IPS DF 4.7 (cell line): ENCODE data around the gene SNX25.
"Not testable (repeated sequence)": the region's sequence is repeated elsewhere in the genome, so short reads cannot be mapped to it uniquely, and the experiment has no call there.

Experiments
- DNase-seq: peaks from one replicate; pipeline ENCODE4 v3.0.0-alpha.2; 2013; ENCODE audit warnings: low spot score; ENCODE audit errors: extremely low read depth

SNX25 gene

DNA sequence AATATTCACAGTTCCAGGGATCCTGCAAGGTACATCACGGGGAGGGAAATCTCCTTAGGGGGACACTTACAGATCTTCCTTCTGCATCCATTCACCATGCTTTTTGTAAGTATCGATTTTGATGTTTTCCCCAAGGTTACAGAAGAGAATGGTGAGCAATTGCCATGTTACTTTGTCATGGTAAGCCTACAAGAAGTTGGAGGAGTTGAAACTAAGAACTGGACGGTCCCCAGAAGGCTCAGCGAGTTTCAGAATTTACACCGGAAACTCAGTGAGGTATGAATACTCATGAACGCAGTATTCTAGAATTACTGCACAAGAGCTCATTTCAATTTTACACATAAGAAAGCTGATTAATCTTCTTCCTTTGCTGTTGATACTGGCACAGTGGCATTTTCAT is 132.4 kb downstream of the SNX25 start:
- DNase-seq: no peak

DNA sequence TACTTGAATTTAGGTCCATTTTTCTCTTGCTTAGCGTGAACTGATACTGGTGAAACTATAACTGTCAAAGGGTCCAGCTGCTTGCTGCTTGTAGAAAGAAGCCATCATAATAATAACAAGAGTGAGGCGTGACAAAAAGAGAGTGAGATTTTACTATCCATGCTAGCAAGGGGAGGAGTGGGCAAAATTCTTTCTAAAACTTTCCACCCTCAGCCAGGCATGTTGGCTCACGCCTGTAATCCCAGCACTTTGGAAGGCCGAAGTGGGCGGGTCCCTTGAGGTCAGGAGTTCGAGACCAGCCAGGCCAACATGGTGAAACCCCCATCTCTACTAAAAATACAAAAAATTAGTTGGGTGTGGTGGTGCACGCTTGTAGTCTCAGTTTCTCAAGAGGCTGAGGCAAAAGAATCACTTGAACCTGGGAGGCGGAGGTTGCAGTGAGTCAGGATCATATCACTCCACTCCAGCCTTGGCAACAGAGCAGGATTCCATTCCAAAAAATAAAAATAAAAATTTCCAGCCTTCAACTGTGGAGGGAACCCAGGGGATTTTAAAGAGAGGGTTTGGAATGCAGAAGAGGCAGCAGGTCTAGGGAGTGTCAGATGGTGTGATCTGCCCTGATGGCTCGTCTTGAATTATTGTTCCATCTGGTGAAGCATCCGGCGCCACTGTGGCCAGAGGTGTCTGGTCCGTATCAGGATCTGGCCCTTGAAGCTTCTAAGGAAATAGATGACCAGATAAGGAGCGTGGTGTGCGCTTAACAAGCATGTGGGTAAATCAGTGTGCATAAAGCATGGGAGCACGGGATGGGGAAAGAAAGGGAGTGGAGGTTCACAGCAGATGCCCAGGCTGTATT is 134.6 kb downstream of the SNX25 start:
- no peak for DNase-seq

DNA sequence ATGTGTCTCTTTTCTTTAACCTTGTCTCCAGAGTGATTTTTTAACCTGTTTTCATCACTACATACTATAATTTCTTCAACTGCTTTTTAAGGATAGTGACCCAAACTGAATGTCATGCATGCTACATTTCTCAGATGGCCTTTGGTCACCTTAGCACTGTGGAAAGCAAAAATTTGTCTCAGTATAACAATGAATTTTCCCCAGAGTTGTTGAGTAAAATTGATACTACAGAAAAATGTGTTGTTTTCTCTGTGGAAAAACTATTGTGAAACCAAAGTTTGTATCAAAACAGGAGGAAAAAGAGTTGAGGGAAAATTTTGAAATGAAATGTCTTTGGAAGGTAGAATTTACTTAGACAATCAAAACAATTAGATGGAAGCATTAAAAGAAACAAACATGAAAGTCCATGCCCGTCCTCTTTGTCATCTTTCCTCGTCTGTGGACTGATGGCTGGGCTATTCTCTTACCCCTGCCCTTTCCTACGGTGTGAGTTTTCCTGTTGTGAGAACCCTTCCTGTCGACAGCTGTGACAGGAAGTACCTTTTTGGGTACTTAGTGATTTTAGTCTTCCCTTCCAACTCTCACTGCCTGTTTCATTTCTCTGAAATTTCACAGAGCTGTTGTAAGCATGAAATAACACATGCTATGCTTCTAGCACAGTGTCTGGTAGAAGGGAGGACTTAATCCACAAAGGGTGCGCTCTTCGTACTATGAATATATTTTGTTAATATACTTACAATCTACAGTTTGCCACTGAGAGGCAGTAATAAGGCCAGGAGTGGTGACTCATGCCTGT is 135.5 kb downstream of the SNX25 start:
- DNase-seq: no peak

DNA sequence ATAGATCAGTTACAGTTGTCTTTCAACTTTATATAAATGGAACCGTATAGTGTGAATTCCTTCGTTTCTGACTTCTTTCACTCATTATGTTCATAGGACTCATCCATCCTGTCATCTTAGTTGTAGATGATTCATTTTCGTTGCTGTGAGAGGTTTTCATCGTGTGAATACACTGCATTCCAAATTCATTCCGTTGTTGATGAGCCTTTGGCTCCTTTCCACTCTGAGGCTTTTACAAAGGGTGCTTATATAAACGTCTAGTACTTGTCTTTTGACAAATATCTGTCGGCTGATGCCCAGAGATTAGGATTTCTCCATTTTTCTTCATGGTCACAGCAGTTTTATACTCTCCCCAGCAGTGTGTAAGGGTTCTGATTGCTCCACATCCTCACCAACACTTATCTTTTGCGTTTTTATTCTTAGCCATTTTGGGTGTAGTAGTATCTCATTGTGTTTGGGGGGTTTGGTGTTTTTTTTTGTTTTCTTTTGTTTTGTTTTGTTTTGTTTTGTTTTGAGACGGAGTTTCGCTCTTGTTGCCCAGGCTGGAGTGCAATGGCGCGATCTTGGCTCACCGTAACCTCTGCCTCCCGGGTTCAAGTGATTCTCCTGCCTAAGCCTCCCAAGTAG is 137.7 kb downstream of the SNX25 start:
- DNase-seq: no peak

DNA sequence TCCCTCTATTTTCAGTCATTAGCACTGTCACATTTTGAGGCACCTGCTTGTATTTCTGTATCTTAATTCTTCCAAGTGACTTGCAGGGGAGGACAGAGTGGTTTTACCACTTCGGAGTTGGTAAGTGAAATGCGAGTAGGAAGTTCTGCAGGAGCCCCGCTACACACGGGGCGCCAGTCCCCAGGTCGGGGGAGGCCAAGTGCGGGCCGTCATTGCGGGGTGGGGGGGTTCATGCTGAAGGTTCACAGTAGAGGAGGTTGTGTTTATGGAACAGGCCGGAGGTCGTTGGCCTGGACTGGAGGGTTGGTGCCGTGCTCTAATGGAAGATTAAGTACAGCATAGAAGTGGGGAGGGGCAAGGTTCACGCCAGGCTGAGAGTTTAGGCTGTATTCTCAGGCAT is 142.3 kb downstream of the SNX25 start:
- DNase-seq: no peak

DNA sequence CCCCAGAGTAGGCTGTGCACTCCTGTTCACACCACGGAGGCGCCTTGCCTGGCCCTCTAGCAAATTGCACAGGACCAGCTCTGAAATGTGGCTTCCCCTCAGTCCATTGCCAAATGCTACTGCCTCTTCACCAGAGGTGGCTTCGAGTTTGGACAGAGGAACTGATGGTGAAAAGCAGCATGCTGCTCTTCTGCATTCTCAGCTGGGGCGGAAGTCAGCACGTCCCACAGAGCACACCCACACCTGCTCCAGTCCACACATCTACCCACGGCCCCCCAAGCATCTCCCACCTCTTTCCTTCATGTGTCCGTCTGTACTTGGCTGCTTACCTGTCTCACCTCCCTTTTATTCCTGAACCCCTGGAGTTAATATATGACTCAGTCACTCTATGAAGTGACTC is 142.8 kb downstream of the SNX25 start:
- no peak for DNase-seq

DNA sequence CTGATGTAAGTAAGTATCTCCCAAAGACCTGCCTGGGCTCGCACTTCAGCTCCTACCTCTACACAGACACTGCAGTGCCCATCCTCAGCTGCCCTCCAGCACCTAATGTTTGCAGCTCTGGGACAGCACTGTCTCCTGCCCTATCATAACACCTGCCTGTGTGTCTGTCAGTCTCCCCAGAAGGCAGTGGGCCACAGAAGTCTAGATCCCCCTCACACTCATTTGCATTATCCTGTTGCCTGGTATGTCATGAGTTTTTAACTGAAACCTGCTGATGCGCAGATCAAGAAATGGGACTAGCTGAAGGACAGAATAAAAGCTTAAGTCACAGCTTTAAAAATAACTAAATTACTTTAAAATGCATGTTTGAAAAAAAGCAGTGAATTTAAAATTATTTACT is 143.3 kb downstream of the SNX25 start:
- no peak for DNase-seq

DNA sequence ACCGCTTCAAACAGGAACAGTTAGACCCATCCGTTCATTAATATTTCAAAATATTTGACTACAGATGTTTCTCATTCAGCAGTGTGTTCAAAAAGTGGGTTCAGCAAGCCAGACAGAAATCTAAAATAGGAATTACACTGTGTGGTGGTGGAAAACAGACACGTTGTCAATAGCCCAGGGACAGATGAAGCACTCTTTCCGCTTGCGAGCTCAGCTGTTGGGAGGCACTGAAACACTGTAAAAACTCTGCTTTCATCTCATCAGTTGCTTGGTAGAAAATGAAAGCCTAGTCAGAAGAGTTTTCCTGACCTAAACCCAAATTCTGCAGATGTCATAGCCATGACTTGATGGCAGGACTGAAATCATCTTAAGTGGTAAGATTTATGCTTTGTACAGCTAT is 147.8 kb downstream of the SNX25 start:
- no peak for DNase-seq

DNA sequence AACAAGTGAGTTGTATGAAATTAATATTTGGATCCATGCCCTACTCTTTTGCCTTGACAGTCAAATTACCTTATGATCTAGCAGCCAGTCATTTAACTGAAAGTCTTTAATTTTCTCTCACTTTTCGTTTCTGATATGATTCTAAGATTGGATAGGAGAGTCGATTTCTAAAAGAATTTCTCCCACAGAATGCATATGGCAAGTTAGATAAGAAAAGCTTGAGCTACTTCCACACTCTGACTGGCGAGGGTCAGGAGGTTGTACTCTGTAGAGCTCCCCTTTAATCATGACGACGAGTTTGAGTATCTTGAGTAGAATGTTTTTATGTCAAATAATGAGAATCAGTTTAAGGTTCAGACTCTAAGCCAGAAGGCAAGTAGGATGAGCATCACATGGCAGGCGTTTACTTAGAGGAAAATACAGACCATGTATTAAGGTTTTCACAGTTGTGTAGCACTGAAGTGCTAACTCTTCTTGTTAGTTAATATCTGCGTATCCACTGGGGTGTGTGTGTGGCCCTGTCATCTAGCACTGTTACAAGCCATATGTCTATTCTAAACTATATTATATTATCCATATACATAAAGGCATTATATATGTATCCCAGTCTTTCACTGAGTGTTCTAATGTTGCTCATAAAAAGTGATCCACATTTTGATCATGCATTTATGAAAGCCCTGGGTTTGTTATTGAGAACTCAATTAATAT is 148.5 kb downstream of the SNX25 start:
- DNase-seq: no peak

DNA sequence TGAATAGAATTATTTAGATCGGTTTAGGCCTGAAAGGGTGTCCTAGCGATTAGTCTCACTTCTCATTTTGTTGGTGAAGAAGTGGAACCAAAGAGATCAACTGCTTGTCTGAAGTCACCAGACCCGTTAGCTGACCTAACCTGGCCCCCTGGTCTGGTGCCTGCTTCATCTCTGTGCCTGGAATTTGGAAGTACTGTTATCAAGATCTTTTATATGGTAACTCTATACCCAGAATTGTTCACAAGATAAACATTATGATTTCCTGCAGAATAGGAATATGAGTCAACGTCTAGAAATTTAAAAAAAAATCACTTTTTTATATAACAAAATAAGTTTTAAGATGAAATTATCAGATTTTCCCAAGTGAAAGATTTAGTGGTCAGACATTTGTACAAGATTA is 149.1 kb downstream of the SNX25 start:
- DNase-seq: no peak

DNA sequence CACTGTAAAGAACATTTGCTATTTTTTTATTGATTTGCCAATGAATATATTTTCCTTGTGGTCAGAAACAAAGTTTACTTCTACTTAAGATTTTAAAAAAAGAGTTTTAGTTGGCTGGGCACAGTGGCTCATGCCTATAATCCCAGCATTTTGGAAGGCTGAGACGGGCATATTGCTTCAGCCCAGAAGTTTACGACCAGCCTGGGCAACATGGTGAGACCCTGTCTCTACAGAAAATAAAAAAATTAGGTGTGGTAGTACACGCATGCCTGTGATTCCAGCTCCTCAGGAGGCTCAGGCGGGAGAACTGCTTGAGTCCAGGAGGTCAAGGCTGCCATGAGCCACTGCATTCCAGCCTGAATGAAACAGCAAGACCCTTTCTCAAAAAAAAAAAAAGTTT is 149.6 kb downstream of the SNX25 start:
- no peak for DNase-seq

DNA sequence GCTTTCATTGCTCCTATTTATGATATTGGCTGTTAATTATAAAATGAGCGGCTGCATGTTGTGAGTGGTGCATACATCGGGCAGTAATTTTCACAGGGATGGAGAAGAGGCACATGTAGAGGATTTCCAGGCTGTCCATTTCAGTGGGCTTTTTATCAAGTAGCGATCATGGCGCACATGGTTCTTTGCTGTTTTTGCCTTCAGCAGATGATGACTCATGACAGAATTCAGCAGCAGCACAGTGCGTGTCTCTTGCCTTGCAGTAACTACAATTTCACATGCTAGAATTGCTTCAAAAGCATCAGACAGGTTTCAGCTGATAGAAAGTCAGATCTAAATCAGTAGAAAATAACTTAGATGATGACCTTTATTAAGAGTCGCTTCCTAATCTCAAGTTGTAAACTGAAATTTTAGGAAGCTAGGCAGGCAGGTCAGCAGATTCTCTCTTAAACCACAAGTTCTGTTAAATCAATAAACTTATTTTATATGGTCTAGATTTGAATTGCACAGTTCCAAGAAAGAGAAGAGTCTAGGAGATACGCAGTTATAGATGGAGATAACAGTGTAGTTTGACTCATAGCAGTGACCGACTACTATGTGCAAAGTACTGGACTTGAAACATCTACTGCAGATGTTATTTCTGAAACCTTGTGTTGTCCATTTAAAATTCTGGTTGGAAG is 150.5 kb downstream of the SNX25 start:
- no peak for DNase-seq

DNA sequence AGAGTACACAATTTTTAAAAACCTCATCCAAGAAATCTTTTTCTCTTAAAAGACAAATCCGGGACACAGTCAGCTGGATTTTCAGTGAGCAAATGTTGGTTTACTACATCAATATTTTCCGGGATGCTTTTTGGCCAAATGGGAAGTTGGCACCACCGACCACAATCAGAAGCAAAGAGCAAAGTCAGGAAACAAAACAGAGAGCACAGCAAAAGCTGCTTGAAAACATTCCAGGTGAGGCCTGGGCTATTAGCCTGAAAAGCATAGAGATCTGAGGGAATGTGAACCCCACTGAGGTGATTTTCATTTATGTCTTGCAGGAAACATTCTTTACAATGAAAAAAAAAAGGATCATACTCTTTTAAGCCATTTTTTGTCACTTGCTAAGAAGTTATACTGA is 152.5 kb downstream of the SNX25 start:
- DNase-seq: no peak

DNA sequence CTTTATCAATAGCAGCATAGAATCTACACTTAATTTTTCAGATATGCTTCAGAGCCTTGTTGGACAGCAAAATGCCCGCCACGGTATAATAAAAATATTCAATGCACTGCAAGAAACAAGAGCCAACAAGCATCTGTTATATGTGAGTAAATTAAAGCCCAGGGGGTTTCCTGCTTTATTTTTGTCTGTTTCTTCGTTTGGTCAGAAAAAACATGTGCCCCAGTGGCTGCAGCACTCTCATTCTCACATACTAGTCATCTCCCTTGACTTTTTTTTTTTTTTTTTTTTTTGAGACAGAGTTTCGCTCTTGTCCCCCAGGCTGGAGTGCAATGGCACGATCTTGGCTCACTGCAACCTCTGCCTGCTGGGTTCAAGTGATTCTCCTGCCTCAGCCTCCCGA is 153.2 kb downstream of the SNX25 start:
- not testable (repeated sequence) for DNase-seq

DNA sequence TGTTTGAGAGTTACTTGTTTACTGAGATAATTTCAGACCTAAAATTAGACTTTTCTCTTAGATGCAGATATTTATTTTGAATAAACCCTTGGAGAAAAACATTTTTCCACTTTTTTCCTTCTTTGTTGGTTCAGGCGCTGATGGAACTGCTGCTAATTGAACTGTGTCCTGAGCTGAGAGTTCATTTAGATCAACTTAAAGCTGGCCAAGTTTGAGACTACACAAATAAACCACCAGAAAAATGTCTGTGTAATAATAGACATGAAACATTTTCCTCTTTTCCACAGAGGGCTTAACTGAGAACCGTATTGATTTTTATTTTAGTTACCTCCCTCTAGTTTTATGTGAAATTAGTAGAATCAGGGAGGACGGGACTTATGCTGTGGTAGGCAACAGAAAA is 153.9 kb downstream of the SNX25 start:
- DNase-seq: no peak

DNA sequence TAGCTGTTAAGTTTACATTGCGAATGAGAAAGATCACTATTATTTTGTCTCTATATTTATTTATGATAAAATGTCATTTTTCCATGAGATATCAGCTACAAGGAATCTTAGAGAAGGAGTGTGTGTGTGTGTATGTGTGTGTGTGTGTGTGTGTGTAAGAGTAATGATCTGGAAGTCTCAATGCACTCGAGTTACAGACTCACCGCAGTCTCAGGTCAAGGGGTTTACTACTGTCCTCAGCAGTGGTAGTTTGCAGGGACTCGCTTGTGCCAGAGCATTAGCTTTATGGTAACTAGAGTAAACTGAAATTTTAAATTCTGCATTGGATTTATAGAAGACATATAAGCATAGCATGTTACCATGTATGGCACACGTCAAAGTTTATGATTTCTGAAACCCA is 155.5 kb downstream of the SNX25 start:
- DNase-seq: no peak

DNA sequence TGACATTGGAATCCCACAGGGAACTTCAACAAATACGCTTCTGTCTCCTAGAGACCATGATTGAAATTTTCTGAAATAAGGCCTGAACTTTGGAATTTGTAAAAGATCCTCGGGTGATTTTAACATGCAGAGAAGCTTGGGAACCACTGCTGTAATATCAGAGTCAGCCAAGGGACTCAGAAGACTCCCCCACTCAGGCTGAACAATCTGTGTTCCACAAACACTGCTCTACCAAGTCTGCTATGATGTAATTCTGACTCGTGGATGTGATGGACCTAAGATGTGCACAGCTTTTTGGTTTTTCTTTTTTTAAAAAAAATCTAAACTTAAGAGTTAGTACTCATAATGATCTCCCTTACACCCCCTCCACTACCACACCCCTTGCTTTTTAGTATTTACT is 160.3 kb downstream of the SNX25 start:
- DNase-seq: no peak

DNA sequence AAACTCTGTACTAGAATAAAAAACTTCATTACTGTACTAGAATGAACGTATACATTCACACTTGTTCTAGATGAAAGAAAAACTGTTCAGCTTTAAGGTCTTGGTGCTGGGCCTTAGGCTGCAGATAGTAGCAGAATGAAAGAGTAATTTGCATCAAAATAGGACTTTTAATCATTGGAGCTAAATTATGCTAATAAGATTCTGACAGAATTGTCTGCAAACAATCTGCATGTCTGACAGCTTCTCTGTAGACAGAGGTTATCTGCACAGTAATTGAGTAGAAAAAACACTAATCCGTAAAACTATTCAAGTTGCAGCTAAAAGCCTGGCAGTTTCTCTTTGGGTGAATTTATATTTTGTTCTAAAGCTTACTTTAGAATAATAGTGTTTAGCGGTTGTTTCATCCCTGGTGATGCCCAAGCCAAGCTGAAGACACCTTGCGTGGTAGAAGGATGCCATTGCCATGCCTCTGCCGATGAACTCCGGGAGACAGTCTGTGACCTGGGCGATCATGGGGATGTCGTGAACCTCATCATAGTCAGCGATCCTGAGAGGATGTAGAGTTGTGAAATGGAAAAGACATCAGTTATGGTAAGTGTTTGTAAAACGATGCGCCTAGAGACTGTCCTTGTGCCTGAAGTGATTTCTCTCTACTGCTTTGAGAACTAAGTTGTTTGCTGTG is 161.0 kb downstream of the SNX25 start:
- DNase-seq: no peak

DNA sequence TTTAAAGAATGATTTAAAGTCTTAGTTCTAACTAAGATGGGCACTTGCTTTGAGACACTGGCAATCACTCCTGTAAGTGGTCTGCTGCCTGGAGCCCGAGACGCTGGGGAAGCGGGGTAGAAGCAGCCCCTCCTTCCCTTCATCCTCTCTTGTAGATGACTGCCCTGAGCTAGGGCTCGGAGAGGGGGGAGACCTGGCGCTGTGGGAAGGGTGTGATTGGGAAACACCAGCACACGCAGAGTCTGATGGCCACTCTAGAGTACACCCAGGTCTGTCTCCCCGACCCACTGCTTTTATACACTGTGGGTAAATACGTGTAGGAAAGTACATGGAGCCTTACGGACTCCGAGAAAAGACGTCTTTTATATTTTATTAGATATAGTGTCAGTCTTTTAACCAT is 162.3 kb downstream of the SNX25 start:
- no peak for DNase-seq

DNA sequence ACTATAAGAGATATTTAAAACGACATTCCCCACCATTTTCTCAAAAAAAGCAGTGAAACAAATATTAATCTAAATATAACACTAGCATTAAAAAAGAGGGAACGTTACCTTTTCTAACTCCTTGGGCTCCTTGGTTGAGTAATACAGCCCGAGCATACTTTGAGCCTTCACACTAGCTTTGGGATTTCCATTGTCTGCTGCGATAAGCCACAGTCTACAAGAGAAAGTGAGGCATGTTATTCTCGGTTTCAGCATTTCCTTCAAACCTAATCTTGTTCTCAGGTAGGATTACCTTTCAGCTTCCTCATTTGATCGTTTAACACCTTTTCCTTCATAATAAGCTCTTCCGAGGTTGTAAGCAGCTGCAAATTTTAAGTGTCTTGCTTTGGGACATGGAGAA is 164.6 kb downstream of the SNX25 start:
- no peak for DNase-seq

DNA sequence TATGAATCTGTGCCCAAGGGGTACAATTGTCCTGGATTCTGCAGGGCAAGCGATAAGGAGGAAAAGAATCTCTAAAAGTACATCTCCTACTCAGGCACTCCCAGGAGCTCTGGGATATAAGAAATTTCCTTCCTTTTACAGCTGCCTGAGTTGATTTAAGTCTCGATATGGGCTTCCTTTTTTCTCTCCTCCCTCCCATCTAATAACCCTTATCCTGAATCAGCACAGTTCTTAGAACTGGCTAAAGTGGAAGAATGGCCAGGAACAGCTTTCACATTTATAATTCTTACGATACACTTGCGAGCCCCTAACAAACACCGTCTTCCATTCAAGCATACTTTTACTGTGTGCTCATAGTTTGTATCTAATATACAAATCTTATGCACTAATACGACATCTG is 165.2 kb downstream of the SNX25 start:
- DNase-seq: no peak
